K562 (cell line): ENCODE results near the gene BATF. TPM values are rescaled to one million over a fixed set of nuclear protein-coding genes. Genes with fewer than 3 reads are reported as not detected.

Experiments used
- ATAC-seq: fragments of 200-7000 bp; cut with Tn5 transposase; 3 replicates; pipeline ENCODE4 v1.9.1; 2020; ENCODE audit warnings: moderate library complexity
- BruUV-seq: library from RNA; stranded (reverse); fragments of 400-500 nt; replicated peaks from 2 replicates; lab custom pipeline; 2021; lab: Mats Ljungman, UMichigan
- CTCF ChIA-PET: fragments of 300-600 bp; formaldehyde crosslinking; extraction: SDS; loops from one replicate; lab custom pipeline; 2021; ENCODE audit warnings: low intra/inter-chr PET ratio; lab: Yijun Ruan, JAX
- POLR2A ChIA-PET: fragments of 300-600, 350-650 bp; sonication (Branson Sonifier 250); formaldehyde crosslinking; extraction: SDS; loops from one replicate; lab custom pipeline; 2021; ENCODE audit warnings: antibody characterized with exemption, inconsistent platforms; lab: Yijun Ruan, JAX
- DNase-seq, 4 experiments: peaks; one replicate each; pipeline versions ENCODE4 v3.0.0 to v3.0.0-alpha.2; 2011 to 2018; ENCODE audit warnings: low spot score in 3 of 4, mixed read lengths in 3 of 4; ENCODE audit errors: extremely low read depth in 1 of 4
- FAIRE-seq: peaks from 2 replicates; lab custom pipeline; 2011; peaks lifted over from hg19 to GRCh38; lab: Jason Lieb, UNC
- H2AFZ ChIP-seq: 2 replicates; pipeline ENCODE4 v1.6.0; 2011; ENCODE audit warnings: low read depth, low read length, control low read depth, inconsistent platforms
- H3K27ac ChIP-seq: fragments of 200-600 bp; 3 replicates; pipeline ENCODE4 v1.8.0; 2011; ENCODE audit warnings: low read depth, mild to moderate bottlenecking, control low read depth, inconsistent platforms, low read length, moderate library complexity, mixed read lengths; ENCODE audit errors: extremely low read depth
- H3K27me3 ChIP-seq, 2 experiments: fragments of 300-600 bp in 1 of 2; 2 replicates in 1 of 2; 3 replicates in 1 of 2; pipeline versions ENCODE4 v1.6.0 to v1.8.0; 2011; ENCODE audit warnings: inconsistent platforms in 2 of 2, low read length in 2 of 2, mild to moderate bottlenecking in 1 of 2, mixed read lengths in 1 of 2, moderate library complexity in 1 of 2; ENCODE audit not compliant: control insufficient read depth in 2 of 2, insufficient read depth in 2 of 2
- H3K36me3 ChIP-seq: fragments of 300-600 bp; 3 replicates; pipeline ENCODE4 v1.8.0; 2011; ENCODE audit warnings: mild to moderate bottlenecking, low read length, inconsistent platforms; ENCODE audit not compliant: control insufficient read depth, insufficient read depth
- H3K4me1 ChIP-seq, 2 experiments: fragments of 200-600 bp in 1 of 2; replicated peaks in 1 of 2; 2 replicates in 1 of 2; 3 replicates in 1 of 2; pipeline versions ENCODE4 v1.5.1 to v1.8.0; 2011; ENCODE audit warnings: inconsistent platforms in 2 of 2, low read length in 2 of 2, mild to moderate bottlenecking in 1 of 2, mixed read lengths in 1 of 2, moderate library complexity in 1 of 2; ENCODE audit not compliant: control insufficient read depth in 2 of 2, insufficient read depth in 2 of 2
- H3K4me2 ChIP-seq: 2 replicates; pipeline ENCODE4 v1.6.1; 2011; ENCODE audit warnings: low read length, control low read depth, inconsistent platforms, mixed read lengths; ENCODE audit not compliant: insufficient read depth
- H3K4me3 ChIP-seq: fragments of 200-600 bp; sonication (generic), shearing (Covaris generic); 2 replicates; pipeline ENCODE4 v1.5.1; 2016; ENCODE audit warnings: control low read depth, inconsistent platforms
- H3K79me2 ChIP-seq: fragments of 200-600 bp; 3 replicates; pipeline ENCODE4 v1.8.0; 2011; ENCODE audit warnings: low read length, inconsistent platforms; ENCODE audit not compliant: control insufficient read depth, insufficient read depth
- H3K9ac ChIP-seq, 2 experiments: 2 replicates each; pipeline versions ENCODE4 v1.6.0 to v1.6.1; 2011; ENCODE audit warnings: low read depth in 2 of 2, low read length in 2 of 2, control low read depth in 1 of 2, inconsistent platforms in 1 of 2, mild to moderate bottlenecking in 1 of 2, mixed read lengths in 1 of 2; ENCODE audit not compliant: insufficient read depth in 1 of 2
- H3K9me1 ChIP-seq: one replicate; pipeline ENCODE4 v1.6.0; 2011; ENCODE audit warnings: inconsistent platforms, mild to moderate bottlenecking, low read length, moderate library complexity; ENCODE audit not compliant: control insufficient read depth, insufficient read depth
- H3K9me3 ChIP-seq: replicated peaks from 2 replicates; pipeline ENCODE4 v1.5.1; 2011; ENCODE audit warnings: low read depth, low read length, inconsistent platforms; ENCODE audit not compliant: control insufficient read depth, insufficient read depth
- H4K20me1 ChIP-seq: replicated peaks from 2 replicates; pipeline ENCODE4 v1.6.1; 2011; ENCODE audit warnings: low read length, inconsistent platforms, mixed read lengths; ENCODE audit not compliant: control insufficient read depth, insufficient read depth
- CBX1 ChIP-seq: sonication (generic); IDR thresholded peaks from 2 replicates; pipeline ENCODE4 v1.6.1; 2016; ENCODE audit warnings: antibody characterized with exemption, low read depth, mild to moderate bottlenecking
- CHD4 ChIP-seq: fragments of 200-600 bp; sonication (generic); IDR thresholded peaks from 3 replicates; pipeline ENCODE4 v1.6.1; 2012; ENCODE audit warnings: low read depth, mild to moderate bottlenecking, mixed read lengths, low read length, inconsistent platforms; ENCODE audit not compliant: insufficient read depth, insufficient replicate concordance, poor library complexity, severe bottlenecking
- DNMT1 ChIP-seq: fragments of 450-650 bp; IDR thresholded peaks from 2 replicates; pipeline ENCODE4 v1.6.1; 2016; ENCODE audit warnings: antibody characterized with exemption, mild to moderate bottlenecking
- E2F1 ChIP-seq: sonication (generic); formaldehyde crosslinking; IDR thresholded peaks from 2 replicates; pipeline ENCODE4 v1.8.1; 2023; ENCODE audit warnings: mild to moderate bottlenecking, missing genetic modification reagents, moderate library complexity
- E2F4 ChIP-seq: sonication (generic); formaldehyde crosslinking; IDR thresholded peaks from 2 replicates; pipeline ENCODE4 v1.8.0; 2022; ENCODE audit warnings: mild to moderate bottlenecking, low read depth, missing genetic modification reagents
- EZH2 ChIP-seq: IDR thresholded peaks from 2 replicates; pipeline ENCODE4 v1.6.1; 2012; ENCODE audit warnings: low read depth, mild to moderate bottlenecking, inconsistent platforms, low read length, borderline replicate concordance
- HOXB6 ChIP-seq: fragments of 250-450 bp; sonication (Bioruptor Pico); IDR thresholded peaks from 2 replicates; pipeline ENCODE4 v1.5.1; 2022; ENCODE audit warnings: mild to moderate bottlenecking, borderline replicate concordance
- NCOR1 ChIP-seq: fragments of 450-650 bp; IDR thresholded peaks from 2 replicates; pipeline ENCODE4 v1.6.1; 2016; ENCODE audit warnings: mild to moderate bottlenecking, moderate library complexity
- RFX7 ChIP-seq: fragments of 250-450 bp; sonication (Bioruptor Pico); IDR thresholded peaks from 2 replicates; pipeline ENCODE4 v1.5.1; 2021; ENCODE audit warnings: mild to moderate bottlenecking
- SLC30A9 ChIP-seq: fragments of 250-450 bp; sonication (Bioruptor Pico); IDR thresholded peaks from 2 replicates; pipeline ENCODE4 v1.8.0; 2022; ENCODE audit warnings: mild to moderate bottlenecking, moderate library complexity
- STAT5A ChIP-seq: IDR thresholded peaks from 2 replicates; pipeline ENCODE4 v1.6.1; 2012; ENCODE audit warnings: low read length, inconsistent platforms, borderline replicate concordance
- STAT6 ChIP-seq: sonication (generic); formaldehyde crosslinking; IDR thresholded peaks from 2 replicates; pipeline ENCODE4 v1.8.1; 2023; ENCODE audit warnings: mild to moderate bottlenecking, missing genetic modification reagents
- ZNF639 ChIP-seq, 2 experiments: fragments of 200-800 bp in 1 of 2; sonication (Bioruptor generic) in 1 of 2; sonication (generic) in 1 of 2; formaldehyde crosslinking in 1 of 2; IDR thresholded peaks in 1 of 2; conservative IDR thresholded peaks in 1 of 2; 2 replicates each; pipeline versions ENCODE4 v1.5.0 to v1.6.1; 2016 to 2020; ENCODE audit warnings: missing compliant biosample characterization in 1 of 2, missing genetic modification characterization in 1 of 2, missing genetic modification reagents in 1 of 2
- WGBS: fragments of 100-300 bp; shearing (Covaris generic); methylation state at CpG from one replicate; pipeline ENCODE4 v1.1.6; 2016; ENCODE audit warnings: low coverage, mixed read lengths; ENCODE audit not compliant: insufficient coverage; ENCODE audit errors: missing lambda C conversion rate; 5-methylcytosine and 5-hydroxymethylcytosine counted together
- in situ Hi-C: fragments of 300-500 bp; cut with MboI; formaldehyde crosslinking; loops from 4 replicates; pipeline ENCODE4 v1.15.0; 2018; ENCODE audit warnings: inconsistent platforms, mixed read lengths
- intact Hi-C: fragments of 100-400 bp; cut with micrococcal nuclease; formaldehyde crosslinking; loops from 2 replicates; pipeline ENCODE4 v1.14.2; 2022
- polyA plus RNA-seq, 8 experiments: library from polyadenylated mRNA; depleted of rRNA in 4 of 8; stranded (reverse) in 5 of 8; unstranded in 3 of 8; fragments of >200 nt; fragmentation: Nextera tagmentation in 2 of 8; fragmentation: Illumina TruSeq in 1 of 8; extraction: Ambion mirVana in 2 of 8; extraction: Trizol in 1 of 8; gene quantifications; 2 replicates each; pipeline versions ENCODE4 v1.2.1 to v1.2.3, GENCODE V29; 2011 to 2014; ENCODE audit warnings: inconsistent platforms in 1 of 8, missing spikeins in 1 of 8
- total RNA-seq, 7 experiments: library from RNA; depleted of rRNA in 6 of 7; stranded (reverse); fragments of >200 nt in 6 of 7; fragmentation: Illumina TruSeq in 2 of 7; extraction: Trizol in 2 of 7; gene quantifications; 2 replicates each; pipeline versions ENCODE4 v1.2.1 to v1.2.3, GENCODE V29; 2011 to 2021; ENCODE audit warnings: low replicate concordance in 1 of 7

The BATF gene
- total and polyA plus RNA-seq, 9 of the 15 experiments (the other 6 are each of a cell fraction or from before 2014, with no cell fraction given): 0.13 to 2.1 (median 0.55) TPM; not detected in 2

GRCh38 chr14:75531256-75531655 is 9.0 kb downstream of the BATF start (continued):
- TF ChIP-seq CHD4 (no peak), STAT6 (CRISPR knock-in tag) (no peak), EZH2 (no peak), RFX7 (CRISPR knock-in tag) (no peak), STAT5A (no peak)

- intact Hi-C loops (no loop called here), in situ Hi-C loops (no loop called here)
- Histone ChIP-seq H3K4me1 (peaks cover 4 to 10% of the 10 kb centered on the region in 2 experiments; a peak in 2 of 5 replicates), H2AFZ (no peak overlapping the region), H3K9me3 (no peaks in the 10 kb centered on the region), H3K27me3 (0 out of 5 replicates have a peak, but pooled peaks cover 0 to 4% of the 10 kb centered on the region in 2 experiments), H3K79me2 (no peaks in the 10 kb centered on the region), H3K4me3 (no peak overlapping the region), H3K4me2 (no peak overlapping the region), H3K9me1 (no peaks in the 10 kb centered on the region), H3K9ac (no peak overlapping the region), H3K27ac (no peak overlapping the region), H4K20me1 (no peaks in the 10 kb centered on the region), H3K36me3 (no peaks in the 10 kb centered on the region)
- ChIA-PET POLR2A (no interaction called here), CTCF (no interaction called here)
- WGBS: 9% methylated on average over 5 of the region's 5 CpGs
- FAIRE-seq (no peak), ATAC-seq (no peak), DNase-seq (no peak)
- BruUV-seq: no TSS peak
- TF ChIP-seq E2F4 (CRISPR knock-in tag): no peak
- no peak for TF ChIP-seq CBX1
- no peak for TF ChIP-seq HOXB6 (CRISPR knock-in tag)
- no peak for TF ChIP-seq NCOR1
- TF ChIP-seq DNMT1: no peak
- TF ChIP-seq SLC30A9: no peak
- TF ChIP-seq E2F1 (CRISPR knock-in tag): no peak
- TF ChIP-seq ZNF639 (CRISPR knock-in tag; conservative IDR thresholded peaks at IDR 0.05 in 1 of 2, IDR thresholded peaks at IDR 0.05 in 1 of 2): no peak
Observed at GRCh38 chr14:75531660-75532317, 9.5 kb downstream of the BATF start.
